ENCODE data around the gene DLGAP1.

DNA sequence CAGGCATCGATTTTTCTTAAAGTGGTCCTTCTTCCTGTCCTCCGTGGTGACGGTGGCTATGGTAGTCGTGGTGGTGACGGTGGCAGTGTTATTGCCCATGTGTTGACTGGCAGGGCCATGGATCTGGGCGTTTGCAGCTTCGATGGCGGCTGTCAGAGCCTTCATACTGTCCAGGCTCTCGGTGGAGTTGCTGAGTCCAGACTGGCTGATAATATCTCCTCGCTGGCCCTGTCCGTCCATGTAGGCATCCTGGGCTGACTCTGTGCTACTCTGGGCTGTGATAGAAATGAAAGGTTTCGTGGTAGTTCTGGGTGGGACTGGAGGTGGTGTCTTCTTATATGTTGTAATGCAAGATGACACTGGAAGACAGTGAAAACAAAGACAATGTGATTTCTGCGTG lies 873.2 kb downstream of the DLGAP1 start:
- no peak for TF ChIP-seq CTCF (IDR thresholded peaks at IDR 0.05)
- TF ChIP-seq POLR2A (IDR thresholded peaks at IDR 0.05), result no peak
